ENCODE measurements around the gene MICU1.

DNA sequence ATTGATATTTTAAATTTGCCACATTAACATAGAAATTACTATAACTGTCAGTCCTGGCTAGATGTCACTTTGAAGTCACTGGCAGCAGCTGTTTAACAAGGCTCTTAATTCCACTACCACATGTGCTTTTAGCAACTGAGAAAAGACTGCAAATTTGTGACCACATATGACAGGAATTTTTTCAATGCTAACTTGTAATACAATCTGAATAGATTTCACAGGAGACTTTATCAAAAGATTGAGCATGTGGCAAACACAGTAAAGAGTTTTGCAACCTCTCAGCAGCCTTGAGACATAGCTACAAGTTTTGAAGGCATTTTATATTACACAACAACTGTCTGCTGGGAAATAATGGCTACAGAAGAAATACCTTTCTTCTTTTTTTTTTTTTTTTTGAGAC is 73.0 kb downstream of the MICU1 start:
- TF ChIP-seq, protein P1, sequence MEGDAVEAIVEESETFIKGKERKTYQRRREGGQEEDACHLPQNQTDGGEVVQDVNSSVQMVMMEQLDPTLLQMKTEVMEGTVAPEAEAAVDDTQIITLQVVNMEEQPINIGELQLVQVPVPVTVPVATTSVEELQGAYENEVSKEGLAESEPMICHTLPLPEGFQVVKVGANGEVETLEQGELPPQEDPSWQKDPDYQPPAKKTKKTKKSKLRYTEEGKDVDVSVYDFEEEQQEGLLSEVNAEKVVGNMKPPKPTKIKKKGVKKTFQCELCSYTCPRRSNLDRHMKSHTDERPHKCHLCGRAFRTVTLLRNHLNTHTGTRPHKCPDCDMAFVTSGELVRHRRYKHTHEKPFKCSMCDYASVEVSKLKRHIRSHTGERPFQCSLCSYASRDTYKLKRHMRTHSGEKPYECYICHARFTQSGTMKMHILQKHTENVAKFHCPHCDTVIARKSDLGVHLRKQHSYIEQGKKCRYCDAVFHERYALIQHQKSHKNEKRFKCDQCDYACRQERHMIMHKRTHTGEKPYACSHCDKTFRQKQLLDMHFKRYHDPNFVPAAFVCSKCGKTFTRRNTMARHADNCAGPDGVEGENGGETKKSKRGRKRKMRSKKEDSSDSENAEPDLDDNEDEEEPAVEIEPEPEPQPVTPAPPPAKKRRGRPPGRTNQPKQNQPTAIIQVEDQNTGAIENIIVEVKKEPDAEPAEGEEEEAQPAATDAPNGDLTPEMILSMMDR (conservative IDR thresholded peaks at IDR 0.05; ENCODE audit: low read length) = no peak
- no peak for TF ChIP-seq EZH2phosphoT487 (IDR thresholded peaks at IDR 0.05; ENCODE audit: borderline replicate concordance, low read depth, low read length)

Measured in OCI-LY7 (cell line).